ENCODE data around the gene NCAPG.

Gene NCAPG

GRCh38 chr4:17810260-17811077 lies at the start of gene NCAPG, which contains the start of gene DCAF16:
TSS of gene NCAPG (plus strand) at chr4:17810979. CDS start at chr4:17811078, 99 bp downstream.
TSS of gene DCAF16 (minus strand) at chr4:17810757. CDS start at chr4:17804141, 6,616 bp downstream.
- DNase-seq = peak; percentile 98 to 99

GRCh38 chr4:17761062-17761461 lies 49.7 kb upstream of the NCAPG start:
- DNase-seq = no peak

DNA sequence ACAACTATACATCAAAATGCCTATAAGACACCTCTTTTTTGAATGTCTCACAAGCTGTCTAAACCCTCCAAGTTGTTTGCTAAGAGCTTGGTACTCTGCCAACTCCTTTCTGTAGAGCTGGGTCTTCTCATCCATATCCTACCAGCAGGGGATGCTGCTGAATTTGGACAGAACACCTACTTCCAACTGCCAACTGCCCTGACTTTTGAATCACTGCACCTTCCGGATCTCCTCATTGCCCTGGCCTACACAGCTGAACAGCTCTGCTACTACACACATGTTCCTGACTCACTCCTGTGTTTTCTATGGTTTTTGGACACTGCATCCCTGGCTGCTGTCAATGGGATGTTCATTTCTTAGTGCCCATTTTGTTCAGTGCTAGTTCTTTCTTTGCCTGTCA lies 48.1 kb upstream of the NCAPG start:
- no peak for DNase-seq

DNA sequence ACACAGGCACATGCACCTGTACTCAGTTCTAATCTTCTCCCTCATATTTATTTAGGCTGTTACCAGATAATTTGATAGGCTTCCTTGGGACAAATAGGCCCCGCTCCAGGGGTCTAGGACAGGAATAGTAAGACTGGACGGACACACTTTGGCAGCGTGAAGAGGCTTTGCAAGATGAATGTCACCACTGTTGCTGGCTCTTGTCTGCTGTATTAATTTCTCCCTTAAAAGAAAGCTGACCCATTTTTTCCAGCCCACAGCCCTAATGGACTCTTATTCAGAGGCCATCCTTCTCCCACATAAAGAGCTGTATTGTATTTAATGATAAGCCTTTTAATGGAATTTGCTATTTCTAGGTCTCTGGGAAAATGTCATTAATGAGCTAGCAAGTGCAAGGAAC lies 47.4 kb upstream of the NCAPG start:
- DNase-seq = no peak

GRCh38 chr4:17763931-17764330 lies 46.8 kb upstream of the NCAPG start:
- DNase-seq = no peak

GRCh38 chr4:17765514-17766286 lies 45.1 kb upstream of the NCAPG start:
- DNase-seq = no peak

- no peak for DNase-seq
Observed at GRCh38 chr4:17766826-17767458, 43.8 kb upstream of the NCAPG start.

GRCh38 chr4:17769406-17770174 lies 41.2 kb upstream of the NCAPG start:
- no peak for DNase-seq

GRCh38 chr4:17770845-17771244 lies 39.9 kb upstream of the NCAPG start:
- DNase-seq = no peak

DNA sequence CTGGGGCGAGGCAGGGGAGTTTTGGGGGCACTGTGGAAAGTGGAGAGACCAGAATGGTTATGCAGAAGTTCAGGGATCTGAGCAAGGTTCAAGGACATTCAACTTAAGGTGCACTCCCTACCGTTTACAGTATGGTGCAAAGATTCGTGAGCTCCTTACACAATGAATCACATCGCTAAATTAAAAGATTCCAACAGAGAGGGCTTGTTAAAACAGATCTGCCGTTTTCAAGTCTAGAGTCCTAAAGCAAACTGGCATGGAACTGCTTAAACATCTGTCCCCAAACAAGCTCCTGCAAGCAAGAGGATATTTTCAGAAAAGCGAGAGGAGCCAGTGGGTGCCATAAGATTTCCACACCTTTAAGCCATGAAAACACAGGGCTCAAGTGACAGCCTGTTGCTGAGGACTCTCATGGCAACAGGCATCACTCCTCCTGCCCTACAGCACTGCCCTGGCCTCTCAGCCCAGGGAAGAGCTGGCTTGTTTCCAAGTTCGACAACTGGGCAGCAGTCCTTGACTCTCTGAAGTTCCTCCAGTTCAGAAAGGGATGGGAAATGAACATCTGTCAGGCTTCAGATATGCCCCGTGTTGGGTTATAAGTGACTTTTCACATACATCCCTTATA lies 39.4 kb upstream of the NCAPG start:
- no peak for DNase-seq

- no peak for DNase-seq
Observed at GRCh38 chr4:17773135-17773698, 37.6 kb upstream of the NCAPG start.

- no peak for DNase-seq
Observed at GRCh38 chr4:17778431-17778830, 32.3 kb upstream of the NCAPG start.

- no peak for DNase-seq
Observed at GRCh38 chr4:17780501-17781299, 30.1 kb upstream of the NCAPG start.

DNA sequence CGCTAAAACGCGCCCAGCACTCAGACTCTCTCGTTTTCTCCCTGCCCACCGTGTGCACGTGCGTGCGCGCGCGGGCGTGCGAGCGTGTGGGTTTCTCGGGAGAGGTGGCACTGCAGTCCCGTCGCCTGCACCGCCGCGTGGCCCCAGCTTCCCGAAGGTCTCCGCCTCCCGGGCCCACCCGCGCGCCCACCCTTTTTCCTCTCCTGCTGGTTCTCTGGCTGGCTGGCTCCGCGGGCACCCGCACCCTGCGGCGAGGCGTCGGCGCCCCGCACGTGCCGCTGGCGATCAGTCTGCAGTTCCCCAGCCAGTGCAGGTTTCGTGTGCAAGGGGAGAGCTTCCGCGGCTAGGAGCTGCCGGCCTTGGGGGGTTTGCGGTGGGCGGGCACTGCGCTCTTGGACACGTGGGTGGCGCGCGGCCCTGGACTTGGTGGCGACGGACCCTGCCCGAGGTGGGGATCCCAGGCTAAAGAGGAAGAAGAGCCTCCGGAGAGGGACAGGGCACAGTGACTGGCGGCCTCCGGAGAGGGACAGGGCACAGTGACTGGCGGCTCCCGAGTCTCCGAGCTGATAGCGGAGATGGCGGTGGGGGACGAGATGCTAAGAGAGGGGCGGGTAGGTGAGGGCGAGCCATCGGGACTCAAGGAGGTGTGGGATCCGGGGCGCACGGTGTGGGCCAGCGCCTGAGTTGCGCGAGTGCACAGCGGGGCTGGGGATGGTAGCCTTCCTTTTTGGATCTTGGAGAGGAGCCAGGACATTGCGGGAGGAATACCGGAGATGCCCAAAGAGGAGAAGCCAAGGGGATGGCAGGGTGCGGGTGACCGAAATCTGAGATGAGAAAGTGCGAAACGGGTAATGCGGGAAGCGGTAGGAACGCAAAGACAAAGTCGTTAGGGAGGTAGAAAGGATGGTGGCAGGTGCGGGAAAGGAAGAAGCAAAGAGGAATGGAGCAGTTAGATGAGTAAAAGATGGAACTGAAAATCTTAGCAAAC lies 29.2 kb upstream of the NCAPG start, which contains the start of gene FAM184B:
Gene FAM184B, minus strand, starts transcription at position 322 of the 988 bp plus-strand sequence. CDS start 322 bp downstream, outside the sequence.
- no peak for DNase-seq

DNA sequence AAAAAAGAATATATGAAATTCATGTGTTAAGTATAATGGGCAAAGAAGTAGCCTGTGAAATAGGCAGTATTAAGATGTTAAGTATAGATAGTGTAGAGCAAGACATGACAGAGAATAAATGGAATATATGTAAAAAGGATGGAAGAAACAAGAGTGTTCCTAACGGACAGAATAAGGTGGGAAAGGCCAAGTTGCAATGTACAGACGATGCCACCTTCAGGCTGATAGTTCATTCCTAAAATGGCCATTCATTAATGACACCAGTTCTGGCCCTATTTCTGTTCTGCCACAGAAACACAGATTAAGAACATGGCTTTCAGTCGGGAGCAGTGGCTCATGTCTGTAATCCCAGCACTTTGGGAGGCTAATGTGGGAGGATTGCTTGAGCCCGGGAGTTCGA lies 24.9 kb upstream of the NCAPG start:
- DNase-seq = no peak

DNA sequence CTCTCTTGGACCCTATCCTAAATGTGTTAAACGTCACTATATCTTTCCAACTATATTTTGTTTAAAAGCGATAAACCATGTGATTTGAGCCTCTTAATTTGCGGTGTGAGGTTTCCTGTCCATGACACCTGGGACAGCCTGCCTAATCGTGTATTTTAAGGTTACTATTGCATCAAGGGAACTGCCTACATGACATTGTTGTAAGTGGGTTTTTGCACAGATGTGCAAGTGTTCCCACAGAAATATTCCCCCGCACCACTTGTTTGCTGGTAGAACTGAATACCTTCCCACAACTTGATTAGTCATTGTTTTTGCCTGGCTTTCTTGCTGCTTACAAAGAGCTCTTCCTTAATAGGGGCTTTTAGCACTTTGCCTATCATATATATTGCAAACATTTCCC lies 24.2 kb upstream of the NCAPG start:
- no peak for DNase-seq

DNA sequence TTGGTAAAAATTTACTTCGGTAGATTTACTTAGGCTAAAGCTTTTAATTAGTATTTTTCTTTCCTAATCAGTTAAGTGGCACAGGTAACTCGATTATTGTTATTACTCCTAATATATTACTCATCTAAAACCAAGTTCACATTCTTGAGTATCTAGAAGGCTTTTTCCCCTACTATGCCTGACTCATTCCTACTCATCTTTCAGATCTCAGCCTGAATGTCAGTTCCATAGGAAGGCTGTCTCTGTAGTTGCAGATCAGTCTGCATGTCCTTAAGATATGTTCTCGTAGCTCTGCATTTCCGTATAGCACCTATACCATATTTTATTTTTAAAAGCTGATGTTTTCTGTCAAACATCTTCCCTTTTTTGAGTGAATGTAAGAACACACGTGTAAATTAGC lies 23.5 kb upstream of the NCAPG start:
- DNase-seq = no peak

DNA sequence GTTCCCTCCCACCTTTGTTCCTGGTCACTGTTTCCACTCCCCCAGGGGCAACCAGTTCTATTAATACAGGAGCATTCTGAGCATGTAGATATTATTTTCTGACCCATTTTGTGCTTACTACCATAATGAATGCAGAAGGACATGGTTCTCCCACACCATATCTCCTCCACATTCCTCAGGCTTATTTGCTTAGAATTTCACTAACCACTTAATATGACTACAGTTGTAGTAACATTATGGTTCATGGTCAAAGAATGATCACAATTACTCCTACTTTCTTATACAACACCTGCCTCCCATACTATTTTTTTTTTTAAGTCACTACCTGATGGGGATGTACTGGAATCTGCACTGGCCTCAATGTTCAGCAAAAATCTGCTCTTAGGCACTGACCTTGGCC lies 21.8 kb upstream of the NCAPG start:
- DNase-seq = no peak

DNA sequence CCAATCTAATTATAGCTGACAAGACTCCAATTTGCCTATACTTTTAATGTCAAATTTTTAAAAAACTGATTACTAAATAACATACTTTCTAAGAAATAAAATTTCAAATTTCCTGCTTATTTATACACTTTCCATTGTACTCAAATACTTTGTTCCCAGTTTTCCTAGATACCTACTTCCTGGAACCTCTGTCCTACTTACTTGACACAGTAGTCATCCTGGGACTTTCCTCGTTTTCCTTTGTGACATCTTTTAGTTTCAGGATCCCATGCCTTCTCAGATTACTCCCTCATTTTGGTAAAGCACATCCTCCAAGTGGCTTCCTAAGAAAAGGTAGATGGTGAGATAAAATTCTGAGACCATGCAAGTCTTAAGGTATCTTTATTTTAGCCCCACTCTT lies 16.0 kb upstream of the NCAPG start:
- no peak for DNase-seq

GRCh38 chr4:17797808-17798207 lies 13.0 kb upstream of the NCAPG start:
- DNase-seq = no peak

Measured in NCI-H1930 (cell line).